ENCODE data around the gene NAB2.

The NAB2 gene

GRCh38 chr12:57135527-57136326 is 46.8 kb downstream of the NAB2 start:
- DNase-seq = no peak

GRCh38 chr12:57138526-57139272 is 49.8 kb downstream of the NAB2 start:
- DNase-seq = no peak

GRCh38 chr12:57139796-57140649 is 51.1 kb downstream of the NAB2 start:
- DNase-seq = no peak

- no peak for DNase-seq
Observed at GRCh38 chr12:57141249-57141648, 52.3 kb downstream of the NAB2 start.

- no peak for DNase-seq
Observed at GRCh38 chr12:57142121-57142520, 53.2 kb downstream of the NAB2 start.

GRCh38 chr12:57142727-57143126 is 53.8 kb downstream of the NAB2 start:
- no peak for DNase-seq

GRCh38 chr12:57143454-57143853 is 54.5 kb downstream of the NAB2 start:
- DNase-seq = no peak

Measured in activated naive CD4-positive, alpha-beta T cell (primary cell).